SH-SY5Y (cell line): ENCODE measurements around the gene WDR35.

ENCODE experiments used
- GATA2 ChIP-seq: IDR thresholded peaks from 2 replicates; pipeline ENCODE4 v1.6.1; 2011; ENCODE audit warnings: mild to moderate bottlenecking, low read depth, low read length
- GATA3 ChIP-seq: IDR thresholded peaks from 2 replicates; pipeline ENCODE4 v1.6.1; 2011; ENCODE audit warnings: low read depth, mild to moderate bottlenecking, low read length, moderate library complexity

DNA sequence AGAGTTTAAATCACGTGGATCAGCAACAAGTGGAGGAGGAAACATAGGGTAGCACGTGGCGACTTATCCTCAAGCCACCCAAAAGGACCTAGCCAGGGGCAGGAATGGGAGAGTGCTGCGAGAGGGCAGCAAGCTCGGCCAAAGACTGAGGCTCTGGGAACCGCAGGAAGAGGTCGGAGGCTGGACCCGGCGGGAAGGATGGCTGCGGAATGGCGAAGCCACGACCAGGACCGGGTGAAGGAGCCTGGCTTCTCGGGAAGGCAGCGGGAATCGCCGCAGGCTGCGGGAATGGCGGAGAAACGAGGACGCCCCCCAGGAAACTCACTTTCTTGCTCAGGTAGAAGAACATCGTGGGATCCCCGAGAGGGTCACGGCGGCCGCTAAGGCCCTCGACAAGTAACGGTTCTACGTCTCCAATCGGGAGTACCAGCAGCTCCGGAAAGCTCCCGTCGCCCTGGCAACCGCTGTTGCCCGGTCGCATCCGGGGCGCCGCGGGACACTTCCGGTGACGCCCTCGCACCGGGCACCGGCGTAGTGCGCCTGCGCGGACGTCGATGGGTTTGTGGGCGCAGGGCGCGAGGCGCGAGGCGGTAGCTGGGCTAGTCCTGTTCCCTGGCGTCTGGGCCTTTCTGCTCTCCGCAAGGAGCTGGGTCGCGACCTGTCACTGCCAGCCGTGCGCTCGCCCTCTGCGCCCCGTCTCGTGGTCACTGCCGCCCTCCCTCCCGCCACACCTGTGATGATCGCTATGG, at the start of gene WDR35:
- no peak for TF ChIP-seq GATA2
- TF ChIP-seq GATA3, result no peak
